GM19395 (cell line): ENCODE results near the gene CATSPER3.

Source experiments
- ATAC-seq: cut with Tn5 transposase; IDR thresholded peaks from one replicate; pipeline ENCODE4 v1.9.1; 2021; ENCODE audit warnings: mild to moderate bottlenecking, moderate library complexity; ENCODE audit not compliant: unreplicated experiment

The CATSPER3 gene

GRCh38 chr5:135009736-135010501 lies 42.2 kb downstream of the CATSPER3 start:
- ATAC-seq: no peak

DNA sequence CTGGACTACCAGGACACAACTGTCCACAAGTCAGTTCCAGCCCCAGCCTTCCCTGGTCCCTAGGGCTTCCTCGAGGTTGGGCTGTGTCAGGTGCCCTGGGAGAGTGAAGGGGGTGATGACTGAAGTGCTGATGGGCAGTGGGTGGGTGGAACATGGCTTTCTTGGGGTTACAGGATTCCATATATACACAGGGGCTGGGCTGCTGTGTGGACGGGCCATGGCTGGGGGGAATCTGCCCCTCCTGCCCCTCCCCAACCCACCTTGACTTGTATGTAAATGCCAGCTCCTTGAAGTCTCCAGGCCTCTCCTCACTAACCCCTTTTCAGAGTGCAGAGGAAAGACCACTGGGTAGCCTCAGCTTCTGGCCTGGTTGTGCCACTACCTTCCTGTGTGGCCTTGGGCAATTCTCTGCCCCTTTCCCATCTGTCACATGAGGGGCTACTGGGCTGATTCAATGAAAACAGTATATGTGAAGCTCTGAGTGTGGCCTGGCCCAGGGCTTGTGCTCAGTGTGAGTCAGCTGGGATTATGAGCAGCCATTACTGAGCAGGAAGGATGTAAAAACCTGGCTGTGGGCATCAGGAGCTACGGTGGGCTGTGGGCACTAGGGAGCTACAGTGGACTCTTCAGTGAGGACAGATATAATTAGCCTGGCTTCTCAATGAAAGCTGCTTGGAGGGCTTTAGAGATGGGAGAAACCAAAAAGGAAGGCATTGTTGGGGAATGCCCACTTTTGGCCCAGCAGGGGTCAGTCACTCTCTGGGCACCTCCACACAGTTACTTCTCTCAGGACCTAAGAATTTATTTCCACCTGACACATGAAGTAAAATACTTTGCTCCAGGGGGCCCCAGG lies 43.0 kb downstream of the CATSPER3 start:
- ATAC-seq: no peak

DNA sequence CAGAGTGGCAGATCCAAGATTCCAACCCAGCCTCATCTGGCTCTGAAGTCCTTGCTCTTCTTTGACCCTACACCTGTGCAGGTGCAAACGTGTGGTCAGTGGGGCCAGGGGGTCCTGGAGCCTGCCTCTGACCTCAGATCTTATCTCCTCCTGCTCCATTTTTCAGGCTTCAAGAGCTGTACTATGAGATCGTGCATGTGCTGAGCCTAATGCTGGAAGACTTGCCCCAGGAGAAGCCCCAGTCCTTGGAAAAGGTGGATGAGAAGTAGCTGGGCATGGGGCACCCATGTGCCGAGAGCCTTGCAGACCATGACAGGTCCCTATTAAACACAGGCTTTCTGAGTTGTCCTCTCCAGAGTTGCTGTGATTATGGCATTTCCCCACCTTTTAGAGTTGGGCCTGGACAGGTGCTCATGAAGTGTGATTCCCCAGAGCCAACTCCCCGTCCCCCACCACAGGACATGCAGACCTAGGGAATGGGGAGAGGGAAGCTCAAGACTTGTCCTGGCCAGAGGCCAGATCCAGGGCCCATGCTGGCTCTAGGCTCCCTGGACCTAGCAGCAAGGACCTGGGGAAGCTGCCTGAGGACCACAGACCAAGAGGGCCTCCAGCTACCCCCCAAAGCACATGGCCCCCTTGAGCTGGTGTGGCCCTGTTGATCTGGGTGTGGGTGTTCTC lies 43.8 kb downstream of the CATSPER3 start:
- no peak for ATAC-seq

- ATAC-seq: no peak
These were observed 44.4 kb downstream of the CATSPER3 start for GRCh38 chr5:135012033-135012588.

GRCh38 chr5:135012951-135013391 lies 45.3 kb downstream of the CATSPER3 start:
- no peak for ATAC-seq

DNA sequence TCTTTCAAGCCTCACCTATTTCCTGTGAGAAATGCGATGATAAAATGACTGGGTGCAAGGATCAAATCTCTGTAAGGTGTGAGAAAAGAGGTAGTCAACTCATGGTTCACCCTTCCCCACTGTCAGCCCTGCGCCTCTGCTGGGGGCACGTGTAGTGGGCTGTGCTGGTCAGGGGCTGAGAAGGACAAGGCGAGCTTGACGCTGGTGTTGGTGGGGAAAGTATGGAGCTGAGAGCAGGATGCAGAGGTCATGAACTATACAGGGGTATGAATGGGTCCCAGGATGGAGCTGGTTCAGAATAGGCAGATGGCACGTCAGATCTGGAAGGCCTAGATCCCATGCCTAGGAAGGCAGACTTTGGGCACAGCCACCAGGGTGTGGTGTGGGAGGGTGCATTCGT lies 45.7 kb downstream of the CATSPER3 start:
- ATAC-seq: no peak

GRCh38 chr5:135013947-135014570 lies 46.4 kb downstream of the CATSPER3 start:
- no peak for ATAC-seq

DNA sequence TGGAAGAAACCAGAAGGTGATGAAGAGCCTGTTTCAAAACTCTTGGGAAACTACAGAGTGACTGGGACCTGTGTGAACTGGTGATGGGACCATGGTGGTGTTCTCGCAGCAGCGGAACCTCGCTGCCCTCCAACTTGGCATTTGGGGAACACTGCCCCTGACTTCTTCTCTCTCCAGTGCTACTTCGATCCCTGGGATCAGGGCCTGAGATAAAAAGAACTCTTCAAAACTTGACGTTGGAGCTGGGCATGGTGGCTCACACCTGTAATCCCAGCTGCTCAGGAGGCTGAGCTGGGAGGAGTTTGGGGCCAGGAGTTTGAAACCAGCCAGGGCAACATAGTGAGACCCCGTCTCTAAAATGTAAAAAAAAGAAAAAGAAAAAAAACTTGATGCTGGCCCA lies 48.2 kb downstream of the CATSPER3 start:
- ATAC-seq: no peak

- ATAC-seq: no peak
These were observed 49.2 kb downstream of the CATSPER3 start for GRCh38 chr5:135016861-135017290.

DNA sequence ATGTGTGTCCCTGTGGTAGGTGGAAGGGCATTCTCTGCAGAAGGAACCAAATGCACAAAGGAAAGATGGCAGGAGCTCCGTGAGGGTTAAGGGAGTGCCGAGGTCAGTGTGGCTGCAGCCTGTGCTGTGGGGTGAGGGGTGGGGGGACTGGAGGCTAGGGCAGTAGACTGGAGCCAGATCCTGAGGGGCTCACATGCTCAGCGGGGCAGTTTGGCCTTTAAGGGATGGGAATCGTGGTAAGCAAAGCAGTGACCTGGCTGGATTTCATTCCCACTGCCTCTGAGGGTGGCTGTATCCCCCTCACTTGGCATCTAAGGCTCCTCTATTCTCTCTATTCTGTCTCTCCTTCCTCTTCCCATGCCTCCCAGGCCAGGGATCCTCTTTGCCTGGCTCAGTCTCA lies 50.8 kb downstream of the CATSPER3 start:
- no peak for ATAC-seq

DNA sequence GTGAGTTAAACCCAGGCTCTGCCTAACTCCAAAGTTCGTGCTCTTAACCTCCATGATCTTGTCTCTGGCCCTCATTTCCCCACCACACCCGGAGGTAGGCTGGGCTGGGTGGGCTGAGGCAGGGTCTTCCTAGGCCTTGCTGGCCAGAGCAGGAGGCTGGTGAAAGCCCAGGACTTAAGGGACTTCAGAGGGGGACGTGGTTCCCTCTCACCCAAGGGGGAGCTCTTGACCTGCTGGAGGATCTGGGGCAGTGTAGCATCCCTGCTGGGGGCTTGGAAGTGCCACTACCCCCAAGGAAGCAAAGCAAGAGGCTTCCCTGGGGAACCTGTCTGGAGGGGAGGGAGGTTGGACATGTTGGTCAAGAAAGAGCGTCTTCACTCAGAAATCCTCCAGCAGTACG lies 51.6 kb downstream of the CATSPER3 start:
- ATAC-seq: no peak

GRCh38 chr5:135020111-135020895 lies 52.6 kb downstream of the CATSPER3 start:
- no peak for ATAC-seq

GRCh38 chr5:135024956-135025729 lies 57.4 kb downstream of the CATSPER3 start:
- ATAC-seq: no peak

DNA sequence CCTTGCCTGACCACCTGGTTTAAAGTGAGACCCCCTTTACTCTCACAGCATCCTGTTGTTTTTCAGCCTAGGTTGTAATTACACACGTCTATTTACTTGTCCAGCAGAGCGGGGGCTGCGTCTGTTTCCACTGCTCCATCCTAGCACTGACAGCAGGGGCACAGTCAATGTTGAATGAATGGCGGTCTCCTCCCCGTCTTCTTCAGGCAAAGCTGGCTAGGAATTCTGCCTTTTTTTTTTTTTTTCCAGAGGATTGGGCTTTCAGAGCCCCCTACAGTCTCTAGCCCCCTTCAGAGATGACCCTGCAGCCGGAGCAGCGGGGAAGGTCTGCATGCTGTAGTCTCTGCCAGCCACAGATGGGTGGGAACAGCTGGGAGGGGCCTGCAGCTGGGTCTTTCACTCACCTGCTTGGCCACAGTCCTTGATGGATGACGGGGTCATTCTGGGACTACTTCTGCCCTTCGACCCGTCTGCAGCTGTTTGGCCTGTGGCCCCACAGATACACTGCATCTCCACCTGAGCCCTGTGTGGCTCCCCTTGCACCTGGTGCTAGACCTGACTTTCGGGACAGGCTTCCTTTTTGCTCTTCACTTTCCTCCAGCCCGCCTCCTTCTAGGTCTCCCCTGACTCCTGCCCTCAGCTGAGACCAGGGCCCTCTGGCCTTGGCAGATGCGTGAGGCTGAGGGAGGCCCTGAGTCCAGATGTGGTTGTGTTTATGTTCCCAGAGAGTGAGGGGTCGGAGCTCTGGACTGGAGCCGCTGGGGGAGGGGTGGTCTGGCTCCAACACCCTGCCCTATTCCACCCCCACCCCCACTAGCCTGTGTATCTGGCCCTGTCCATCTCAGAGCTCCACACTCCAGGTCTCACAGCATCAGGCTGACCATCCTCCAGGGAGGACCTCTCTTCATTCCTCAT lies 58.3 kb downstream of the CATSPER3 start:
- ATAC-seq: no peak

DNA sequence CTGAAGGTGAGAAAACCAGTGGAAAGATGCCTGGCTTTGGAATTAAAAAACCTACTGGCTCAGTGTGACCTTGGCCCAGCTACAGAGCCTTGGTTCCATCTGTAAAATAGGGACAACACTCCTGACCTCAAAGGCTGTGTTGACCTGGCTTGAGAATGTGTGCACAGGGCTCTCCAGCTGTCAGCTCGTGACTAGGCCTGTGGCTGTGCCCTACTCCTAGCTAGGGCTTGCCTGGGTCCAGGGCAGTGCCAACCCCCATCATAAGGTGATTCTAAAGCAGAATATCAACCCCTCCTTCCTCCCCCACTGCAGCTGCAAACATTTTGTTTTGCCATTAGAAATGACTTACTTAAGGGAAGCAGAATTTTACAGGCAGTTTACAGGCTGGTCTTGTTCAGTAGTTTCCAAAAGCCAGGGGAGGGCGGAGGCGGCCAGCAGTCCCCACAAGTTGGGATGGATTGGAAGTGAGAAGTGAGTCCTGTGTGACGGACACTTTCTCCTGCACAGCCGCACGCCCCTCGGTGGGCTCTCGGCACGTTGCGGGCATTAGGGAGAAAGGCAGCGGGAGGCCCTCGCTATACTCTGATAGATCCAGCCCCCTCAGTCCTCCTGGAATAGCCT lies 59.0 kb downstream of the CATSPER3 start:
- ATAC-seq: no peak

DNA sequence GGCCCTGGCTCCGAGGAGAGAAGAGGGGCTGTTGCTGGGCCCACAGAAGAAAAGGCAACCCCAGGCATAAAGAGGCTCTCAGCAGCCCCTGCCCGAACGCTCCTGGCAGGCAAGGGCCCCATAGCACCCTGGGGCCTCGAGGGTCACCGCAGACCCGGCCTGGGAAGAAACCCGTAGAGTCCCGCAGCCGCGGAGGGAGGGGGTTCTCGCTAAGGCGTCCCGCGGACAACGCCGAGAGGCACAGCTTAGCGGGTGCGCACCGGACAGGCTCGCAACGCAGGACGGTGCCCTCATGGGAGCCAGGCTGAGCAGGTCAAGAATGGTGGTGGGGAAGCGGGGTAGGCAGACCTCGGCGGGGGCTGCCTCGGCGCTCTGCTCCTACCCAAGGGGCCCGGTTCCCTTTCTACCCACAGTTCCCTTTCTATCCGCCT lies 59.6 kb downstream of the CATSPER3 start:
- no peak for ATAC-seq
